Measurements from ENCODE around the gene GRB2. TPM values are rescaled to one million over a fixed set of nuclear protein-coding genes. Genes with fewer than 3 reads are reported as not detected.
"Not testable (repeated sequence)": the region's sequence is repeated elsewhere in the genome, so short reads cannot be mapped to it uniquely, and the experiment has no call there.

GRB2 gene
- total RNA-seq, 4 donors from 2014 or later = 44.9 to 62.6 (median 58.7) TPM

- no peaks in the 10 kb centered on the region for H3K36me3 ChIP-seq
- H3K27ac ChIP-seq = no peak overlapping the region
- H3K4me3 ChIP-seq = no peak overlapping the region
- H3K27me3 ChIP-seq = no peaks in the 10 kb centered on the region
- TF ChIP-seq POLR2AphosphoS5 (IDR thresholded peaks at IDR 0.05) (no peak), POLR2A (IDR thresholded peaks at IDR 0.05) (no peak), EP300 (IDR thresholded peaks at IDR 0.05) (no peak)
- TF ChIP-seq, protein P1, sequence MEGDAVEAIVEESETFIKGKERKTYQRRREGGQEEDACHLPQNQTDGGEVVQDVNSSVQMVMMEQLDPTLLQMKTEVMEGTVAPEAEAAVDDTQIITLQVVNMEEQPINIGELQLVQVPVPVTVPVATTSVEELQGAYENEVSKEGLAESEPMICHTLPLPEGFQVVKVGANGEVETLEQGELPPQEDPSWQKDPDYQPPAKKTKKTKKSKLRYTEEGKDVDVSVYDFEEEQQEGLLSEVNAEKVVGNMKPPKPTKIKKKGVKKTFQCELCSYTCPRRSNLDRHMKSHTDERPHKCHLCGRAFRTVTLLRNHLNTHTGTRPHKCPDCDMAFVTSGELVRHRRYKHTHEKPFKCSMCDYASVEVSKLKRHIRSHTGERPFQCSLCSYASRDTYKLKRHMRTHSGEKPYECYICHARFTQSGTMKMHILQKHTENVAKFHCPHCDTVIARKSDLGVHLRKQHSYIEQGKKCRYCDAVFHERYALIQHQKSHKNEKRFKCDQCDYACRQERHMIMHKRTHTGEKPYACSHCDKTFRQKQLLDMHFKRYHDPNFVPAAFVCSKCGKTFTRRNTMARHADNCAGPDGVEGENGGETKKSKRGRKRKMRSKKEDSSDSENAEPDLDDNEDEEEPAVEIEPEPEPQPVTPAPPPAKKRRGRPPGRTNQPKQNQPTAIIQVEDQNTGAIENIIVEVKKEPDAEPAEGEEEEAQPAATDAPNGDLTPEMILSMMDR (IDR thresholded peaks at IDR 0.05) = no peak
- no peaks in the 10 kb centered on the region for H3K9me3 ChIP-seq
- peaks cover 43% of the 10 kb centered on the region for H3K4me1 ChIP-seq
- no peak for DNase-seq (ENCODE audit: low spot score in 2 of 2)
- 96% methylated on average over 8 of the region's 8 CpGs for WGBS
Observed at GRCh38 chr17:75348386-75349012, 57.0 kb downstream of the GRB2 start.

- no peak overlapping the region for H3K27ac ChIP-seq
Observed at GRCh38 chr17:75346906-75347305, 58.6 kb downstream of the GRB2 start.

GRCh38 chr17:75346368-75346767, 59.1 kb downstream of the GRB2 start:
- DNase-seq (ENCODE audit: low spot score in 2 of 2); H3K27me3 ChIP-seq; H3K36me3 ChIP-seq; H3K9me3 ChIP-seq; H3K27ac ChIP-seq; H3K4me3 ChIP-seq: not testable (repeated sequence)
- peaks cover 44% of the 10 kb centered on the region for H3K4me1 ChIP-seq
- WGBS = 89% methylated on average over 9 of the region's 9 CpGs

More at GRCh38 chr17:75346906-75347305, 58.6 kb downstream of the GRB2 start:
- Histone ChIP-seq H3K4me1 (peaks cover 43% of the 10 kb centered on the region), H3K36me3 (no peaks in the 10 kb centered on the region), H3K9me3 (no peaks in the 10 kb centered on the region), H3K27me3 (no peaks in the 10 kb centered on the region), H3K4me3 (no peak overlapping the region)
- WGBS = 73% methylated on average over 6 of the region's 6 CpGs
- no peak for DNase-seq (ENCODE audit: low spot score in 2 of 2)
- TF ChIP-seq POLR2AphosphoS5 (IDR thresholded peaks at IDR 0.05) = no peak
- TF ChIP-seq, protein P1 (IDR thresholded peaks at IDR 0.05) = no peak
- no peak for TF ChIP-seq POLR2A (IDR thresholded peaks at IDR 0.05)
- no peak for TF ChIP-seq EP300 (IDR thresholded peaks at IDR 0.05)

GRCh38 chr17:75345514-75346167, 59.8 kb downstream of the GRB2 start:
- TF ChIP-seq POLR2A (IDR thresholded peaks at IDR 0.05) = no peak
- no peak for TF ChIP-seq POLR2AphosphoS5 (IDR thresholded peaks at IDR 0.05)
- no peak for TF ChIP-seq EP300 (IDR thresholded peaks at IDR 0.05)
- TF ChIP-seq, protein P1 (IDR thresholded peaks at IDR 0.05) = no peak
- Histone ChIP-seq H3K36me3 (no peaks in the 10 kb centered on the region), H3K4me1 (peaks cover 51% of the 10 kb centered on the region), H3K4me3 (no peak overlapping the region), H3K27ac (no peak overlapping the region), H3K27me3 (no peaks in the 10 kb centered on the region), H3K9me3 (no peaks in the 10 kb centered on the region)
- no peak for DNase-seq (ENCODE audit: low spot score in 2 of 2)
- 49% methylated on average over 8 of the region's 8 CpGs for WGBS

DNA sequence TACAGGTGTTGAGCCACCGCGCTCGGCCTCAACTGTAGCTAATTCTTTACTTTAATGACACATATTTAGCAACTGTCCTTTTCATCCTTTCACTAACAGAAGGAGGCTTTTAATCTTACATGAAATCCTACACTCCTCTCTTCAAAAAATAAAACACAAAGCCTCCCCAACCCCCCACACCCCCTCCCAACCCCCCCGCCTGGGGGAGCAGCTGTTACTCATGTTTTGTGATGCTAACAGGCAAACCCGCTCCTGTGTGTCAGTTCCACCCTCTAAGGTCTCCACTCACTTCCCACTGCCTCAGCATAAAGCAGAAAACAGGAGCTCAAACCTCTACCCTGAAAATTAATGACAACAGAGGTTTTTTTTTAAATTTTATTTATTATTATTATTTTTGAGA, 60.8 kb downstream of the GRB2 start:
- no peak overlapping the region for H3K4me3 ChIP-seq
- TF ChIP-seq EP300 (IDR thresholded peaks at IDR 0.05) (no peak), POLR2A (IDR thresholded peaks at IDR 0.05) (no peak), POLR2AphosphoS5 (IDR thresholded peaks at IDR 0.05) (no peak)
- TF ChIP-seq, protein P1 (IDR thresholded peaks at IDR 0.05) = no peak
- no peaks in the 10 kb centered on the region for H3K36me3 ChIP-seq
- H3K4me1 ChIP-seq = peaks cover 59% of the 10 kb centered on the region
- H3K27me3 ChIP-seq = no peaks in the 10 kb centered on the region
- no peak overlapping the region for H3K27ac ChIP-seq
- whole genome bisulfite sequencing = 86% methylated on average over 5 of the region's 5 CpGs
- DNase-seq (ENCODE audit: low spot score in 2 of 2) = no peak
- H3K9me3 ChIP-seq = no peaks in the 10 kb centered on the region
